HEK293T (cell line): Measurements from ENCODE around the gene THSD4.

Experiments used
- ARNT ChIP-seq: fragments of 450-650 bp; IDR thresholded peaks from 2 replicates; pipeline ENCODE4 v1.6.1; 2017; ENCODE audit warnings: mild to moderate bottlenecking
- BHLHE40 ChIP-seq: fragments of 450-650 bp; IDR thresholded peaks from 2 replicates; pipeline ENCODE4 v1.6.1; 2016; ENCODE audit warnings: mild to moderate bottlenecking, moderate library complexity, borderline replicate concordance
- ELF4 ChIP-seq: fragments of 450-650 bp; IDR thresholded peaks from 2 replicates; pipeline ENCODE4 v1.6.1; 2017; ENCODE audit warnings: antibody characterized with exemption
- FOXA1 ChIP-seq: fragments of 450-650 bp; IDR thresholded peaks from 2 replicates; pipeline ENCODE4 v1.6.1; 2016; ENCODE audit warnings: mild to moderate bottlenecking
- FOXM1 ChIP-seq: fragments of 450-650 bp; IDR thresholded peaks from 2 replicates; pipeline ENCODE4 v1.6.1; 2017; ENCODE audit warnings: mild to moderate bottlenecking, borderline replicate concordance
- HDGF ChIP-seq: fragments of 450-650 bp; IDR thresholded peaks from 2 replicates; pipeline ENCODE4 v1.6.1; 2017; ENCODE audit warnings: antibody characterized with exemption, borderline replicate concordance
- LEF1 ChIP-seq: fragments of 450-650 bp; IDR thresholded peaks from 2 replicates; pipeline ENCODE4 v1.6.1; 2017; ENCODE audit warnings: mild to moderate bottlenecking, borderline replicate concordance
- SP1 ChIP-seq: fragments of 450-650 bp; IDR thresholded peaks from 2 replicates; pipeline ENCODE4 v1.6.1; 2017
- SUZ12 ChIP-seq: fragments of 450-650 bp; IDR thresholded peaks from 2 replicates; pipeline ENCODE4 v1.6.1; 2016; ENCODE audit warnings: mild to moderate bottlenecking
- TARDBP ChIP-seq: fragments of 450-650 bp; IDR thresholded peaks from 2 replicates; pipeline ENCODE4 v1.6.1; 2016
- ZNF384 ChIP-seq: fragments of 450-650 bp; IDR thresholded peaks from 2 replicates; pipeline ENCODE4 v1.6.1; 2016
- TF ChIP-seq, protein P1 (sequence below): fragments of 450-650 bp; IDR thresholded peaks from 2 replicates; pipeline ENCODE4 v1.6.1; 2016

DNA sequence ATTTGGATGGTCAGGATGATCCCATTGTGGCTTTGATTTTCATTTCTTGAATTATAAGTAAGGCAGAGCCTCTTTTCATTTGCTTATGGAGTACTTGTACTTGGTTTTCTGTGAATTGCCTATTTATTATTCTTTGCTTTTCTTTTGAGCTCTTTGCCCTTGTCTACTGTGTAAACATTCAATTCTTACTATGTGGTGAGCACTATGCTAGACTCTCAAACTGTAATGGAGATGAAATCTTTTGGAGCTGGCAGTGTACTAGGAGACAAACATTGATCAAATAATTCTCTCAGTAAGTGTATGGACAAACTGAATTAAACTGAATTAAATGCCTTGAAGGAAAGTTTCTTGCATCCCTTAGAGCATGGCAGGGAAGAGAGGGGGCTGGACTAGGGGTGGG is 608.1 kb downstream of the THSD4 start:
- TF ChIP-seq FOXM1 (no peak), SP1 (no peak), LEF1 (no peak), HDGF (no peak), ZNF384 (no peak), ARNT (no peak), BHLHE40 (no peak), ELF4 (no peak), TARDBP (no peak), SUZ12 (no peak), FOXA1 (no peak)
- TF ChIP-seq, protein P1, sequence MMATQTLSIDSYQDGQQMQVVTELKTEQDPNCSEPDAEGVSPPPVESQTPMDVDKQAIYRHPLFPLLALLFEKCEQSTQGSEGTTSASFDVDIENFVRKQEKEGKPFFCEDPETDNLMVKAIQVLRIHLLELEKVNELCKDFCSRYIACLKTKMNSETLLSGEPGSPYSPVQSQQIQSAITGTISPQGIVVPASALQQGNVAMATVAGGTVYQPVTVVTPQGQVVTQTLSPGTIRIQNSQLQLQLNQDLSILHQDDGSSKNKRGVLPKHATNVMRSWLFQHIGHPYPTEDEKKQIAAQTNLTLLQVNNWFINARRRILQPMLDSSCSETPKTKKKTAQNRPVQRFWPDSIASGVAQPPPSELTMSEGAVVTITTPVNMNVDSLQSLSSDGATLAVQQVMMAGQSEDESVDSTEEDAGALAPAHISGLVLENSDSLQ: no peak
